Glomerular visceral epithelial cell (primary cell): Measurements from ENCODE around the gene UTY.
A peak's percentile ranks its signal among the peaks of the same experiment; 100 is the strongest.

Source experiments
- DNase-seq: peaks from one replicate; pipeline ENCODE4 v3.0.0-alpha.2; 2016; ENCODE audit errors: extremely low spot score

UTY gene

DNA sequence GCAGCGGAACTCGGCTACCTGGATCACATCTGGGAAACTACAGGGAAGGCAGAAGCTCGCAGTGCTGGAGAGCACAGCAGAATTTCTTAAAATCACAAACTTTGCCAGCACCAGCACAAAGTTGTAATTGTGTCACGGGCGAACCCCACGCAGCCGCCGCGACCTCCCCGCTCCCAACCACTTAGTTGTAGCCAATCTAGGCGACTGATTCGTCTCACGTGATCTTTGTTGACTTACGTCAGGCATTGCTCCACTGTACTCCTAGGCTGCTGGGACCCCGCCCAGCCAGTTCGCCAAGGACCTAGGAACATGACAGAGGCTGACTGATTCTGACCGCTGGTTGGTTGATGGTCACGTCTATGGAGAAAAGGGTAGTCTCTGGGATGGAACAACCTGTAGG is at the start of gene UTY:
TSS of gene UTY (minus strand) at position 206 of the 400 bp plus-strand sequence. CDS start 368 bp downstream, outside the sequence.
- peak; percentile 88 for DNase-seq

DNA sequence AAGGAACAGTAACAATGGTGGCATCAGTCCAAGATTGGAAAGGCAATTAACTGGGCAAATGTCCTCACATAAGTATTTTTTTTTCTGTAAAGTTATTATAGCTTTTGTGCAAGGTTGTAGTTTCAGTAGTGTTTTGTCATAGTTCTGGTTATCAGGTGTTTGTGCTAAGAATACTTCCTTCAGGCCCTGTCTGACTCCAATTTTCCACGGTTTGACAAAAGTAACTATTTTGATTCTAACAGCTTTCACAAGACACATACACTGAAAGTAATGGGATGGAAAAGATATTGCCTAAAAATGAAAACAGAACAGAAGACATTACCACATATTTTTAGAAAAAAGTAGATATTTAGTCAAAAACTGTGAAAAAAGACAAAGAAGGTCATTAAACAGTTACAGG is 40.6 kb upstream of the UTY start:
- no peak for DNase-seq

- DNase-seq: peak; percentile 1
These were observed 21.4 kb upstream of the UTY start for GRCh38 chrY:13501215-13501614.

DNA sequence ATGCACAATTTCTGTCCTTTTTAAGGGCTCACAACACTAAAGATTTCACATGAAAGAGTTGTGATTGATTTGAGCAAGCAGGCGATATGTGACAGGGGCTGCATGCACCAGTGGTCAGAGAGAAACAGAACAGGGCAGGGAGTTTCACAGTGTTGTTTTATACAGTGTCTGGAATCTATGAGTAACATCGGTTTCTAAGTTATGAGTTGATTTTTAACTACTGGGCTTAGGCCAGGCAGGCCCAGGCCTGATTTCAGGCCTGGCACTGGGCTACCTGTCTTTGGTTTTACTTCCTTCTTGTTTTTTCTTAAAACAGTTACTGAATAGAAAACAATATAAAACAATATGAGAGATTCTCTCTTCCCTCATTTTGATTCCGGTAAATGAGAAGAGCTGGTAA is 13.9 kb upstream of the UTY start:
- DNase-seq: peak; percentile 68

GRCh38 chrY:13492408-13492807 is 12.6 kb upstream of the UTY start:
- no peak for DNase-seq

DNA sequence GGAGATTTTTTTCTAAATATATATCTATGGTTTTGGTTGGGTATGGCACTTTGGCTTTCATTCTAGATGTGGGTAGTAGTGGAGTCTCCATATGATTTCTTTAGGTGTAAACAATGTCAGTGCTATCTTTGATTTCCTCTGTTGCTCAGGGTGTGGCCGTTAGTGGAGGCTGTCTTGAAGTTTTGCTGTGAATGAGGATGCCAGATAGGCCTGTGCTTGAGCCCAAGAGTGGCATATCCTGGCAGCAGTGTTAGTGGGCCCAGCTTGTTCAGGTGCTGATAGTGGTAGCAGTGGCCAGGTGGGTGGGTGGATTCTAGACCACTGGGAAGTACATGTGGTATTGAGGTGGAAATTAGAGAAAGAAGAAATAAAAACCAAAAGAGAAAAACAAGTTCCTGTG is 8.9 kb upstream of the UTY start:
- no peak for DNase-seq

DNA sequence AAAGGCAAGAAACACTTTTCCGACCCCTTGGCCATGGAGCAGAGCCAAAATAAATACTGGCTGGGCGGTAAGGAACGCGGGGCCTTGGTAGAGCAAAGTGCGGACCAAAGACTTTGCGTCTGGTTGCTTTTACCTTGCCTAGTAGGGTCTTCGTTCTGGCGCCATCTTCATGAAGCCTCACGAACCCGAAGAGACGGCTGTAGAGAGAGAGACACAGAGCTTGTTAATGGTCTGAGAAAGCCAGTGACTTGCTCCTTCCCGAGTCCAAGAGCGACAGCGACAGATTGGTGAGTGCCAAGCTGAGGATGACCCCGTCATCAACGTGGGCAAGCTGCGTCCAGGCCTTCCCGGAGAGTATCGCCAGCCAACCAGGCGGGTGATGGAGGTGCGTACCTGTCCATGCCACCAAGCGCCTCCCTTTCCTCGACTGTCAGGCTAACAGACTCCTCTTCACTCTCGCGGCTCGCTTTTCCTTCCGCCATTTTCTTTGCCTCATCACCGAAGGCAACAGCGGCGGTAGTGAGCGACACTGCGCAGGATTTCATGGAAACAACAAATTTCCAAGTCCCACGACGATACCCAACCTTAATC is 617 bp downstream of the UTY start:
- peak; percentile 49 for DNase-seq

DNA sequence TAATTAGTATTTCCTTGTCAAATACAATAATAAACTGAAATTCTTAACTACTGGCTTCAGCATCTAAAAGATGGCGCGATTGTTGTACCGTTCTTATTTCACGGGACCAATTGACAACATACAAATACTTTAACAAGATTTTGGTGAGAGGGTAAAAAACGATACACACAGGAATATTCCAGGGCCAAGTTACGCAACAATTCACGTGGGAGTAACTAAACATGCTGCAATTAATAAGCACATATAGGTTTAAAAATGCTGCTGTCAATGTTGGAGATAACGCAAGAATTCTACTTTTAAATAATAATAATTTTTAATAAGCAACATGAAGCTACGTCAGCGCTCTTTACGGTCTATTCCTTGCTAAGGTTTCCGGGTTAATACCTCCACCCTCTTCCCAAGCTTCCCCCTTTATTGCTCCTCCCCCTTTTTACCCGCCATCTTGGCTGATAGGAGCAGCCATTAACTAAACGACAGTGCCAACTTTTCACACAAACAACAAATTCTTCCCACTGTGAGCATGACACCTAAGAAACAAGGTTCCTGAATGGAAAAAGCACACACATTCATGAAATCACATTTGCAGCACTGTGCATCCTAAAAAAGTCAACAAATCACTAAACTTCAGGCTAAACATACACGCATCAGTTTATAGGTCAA is 1.6 kb downstream of the UTY start:
- peak; percentile 67 for DNase-seq

GRCh38 chrY:13474997-13475396 is 4.8 kb downstream of the UTY start:
- no peak for DNase-seq

DNA sequence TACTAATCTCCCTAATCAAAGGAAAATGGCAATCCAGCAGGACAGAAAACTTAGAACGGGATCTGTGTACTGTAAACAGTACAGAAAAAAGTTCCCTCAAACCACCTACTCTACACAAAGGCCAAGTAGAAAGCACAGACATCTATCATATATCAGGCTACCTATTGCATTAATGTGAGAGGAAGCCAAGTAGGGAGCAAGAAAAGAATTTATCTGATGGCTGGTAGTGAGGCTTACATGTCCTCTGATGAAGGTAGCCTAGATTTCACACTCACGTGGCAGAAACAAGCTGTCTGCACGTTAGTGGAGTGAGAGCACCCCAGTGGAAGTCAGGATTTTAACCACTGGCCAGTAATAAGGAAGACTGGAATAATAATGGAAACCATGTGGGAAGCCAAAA is 28.3 kb downstream of the UTY start:
- no peak for DNase-seq

DNA sequence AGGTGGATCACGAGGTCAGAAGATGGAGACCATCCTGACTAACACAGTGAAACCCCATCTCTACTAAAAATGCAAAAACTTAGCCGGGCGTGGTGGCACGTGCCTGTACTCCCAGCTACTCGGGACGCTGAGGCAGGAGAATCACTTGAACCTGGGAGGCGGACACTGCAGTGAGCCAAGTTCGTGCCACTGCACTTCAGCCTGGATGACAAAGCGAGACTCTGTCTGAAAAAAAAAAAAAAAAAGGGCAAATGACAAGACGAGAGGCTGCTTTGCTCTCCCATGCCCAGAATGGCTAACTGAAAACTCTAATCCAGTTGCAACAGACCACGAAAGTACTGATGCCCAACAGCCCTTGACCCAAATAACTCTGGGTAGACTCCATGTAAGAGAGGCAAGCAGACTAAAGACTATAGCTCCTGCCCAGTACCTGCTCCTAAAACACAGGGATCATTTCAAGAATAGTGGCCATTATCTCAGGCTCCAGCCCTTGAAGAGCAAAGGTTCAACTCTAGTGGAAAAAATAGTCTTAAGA is 29.2 kb downstream of the UTY start:
- DNase-seq: no peak

DNA sequence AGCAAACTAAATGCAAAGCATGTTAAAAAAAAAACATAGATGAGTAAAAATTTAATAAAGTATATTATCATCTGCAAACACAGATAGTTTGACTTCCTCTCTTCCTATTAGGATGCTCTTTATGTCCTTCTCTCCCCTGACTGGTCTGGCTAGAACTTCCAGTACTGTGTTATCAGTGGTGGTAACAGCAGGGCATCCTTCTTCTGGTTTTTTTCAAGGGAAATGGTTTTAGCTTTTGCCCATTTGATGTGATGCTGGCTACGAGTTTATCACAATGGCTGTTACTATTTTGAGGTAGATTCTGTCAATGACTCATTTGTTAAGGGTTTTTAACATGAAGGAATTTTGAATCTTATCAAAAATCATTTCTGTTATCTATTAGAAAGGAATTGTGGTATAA is 34.3 kb downstream of the UTY start:
- no peak for DNase-seq

DNA sequence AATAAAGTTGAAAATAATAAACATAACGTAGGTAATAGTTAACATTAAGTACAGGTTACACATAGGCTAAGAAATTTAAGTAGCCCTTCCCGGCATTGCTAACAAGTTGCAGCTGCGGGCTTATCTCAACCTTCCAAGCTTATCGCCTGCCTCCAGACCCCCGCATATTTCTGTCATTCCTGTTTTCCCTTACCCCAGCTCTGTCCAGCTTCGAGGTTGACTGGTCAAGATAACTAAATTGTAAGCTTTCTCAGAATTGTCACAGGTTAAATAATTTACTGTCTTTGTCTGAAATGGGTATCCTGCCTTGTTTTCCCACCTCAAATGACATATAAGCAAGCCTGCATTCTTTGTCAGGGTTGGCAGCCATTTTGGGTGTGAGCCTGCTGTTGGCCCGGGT is 36.7 kb downstream of the UTY start:
- DNase-seq: no peak

DNA sequence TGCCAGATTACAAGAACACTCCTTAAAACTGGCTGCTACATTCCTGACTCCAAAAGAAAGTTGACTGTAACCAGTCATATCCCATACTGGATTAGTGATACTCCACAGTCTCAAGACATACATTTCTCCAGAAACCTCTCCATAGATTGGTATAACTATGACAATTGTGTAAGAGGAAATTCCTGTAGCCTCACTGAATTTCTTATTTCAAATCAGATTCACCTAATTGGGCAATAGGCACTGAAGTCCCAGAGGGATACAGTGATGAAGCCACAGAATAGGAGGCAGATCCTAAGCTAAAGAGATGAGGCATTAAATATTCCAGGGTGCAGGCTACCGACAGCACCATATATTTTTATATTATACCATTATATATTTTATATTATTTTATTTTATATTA is 39.0 kb downstream of the UTY start:
- no peak for DNase-seq

DNA sequence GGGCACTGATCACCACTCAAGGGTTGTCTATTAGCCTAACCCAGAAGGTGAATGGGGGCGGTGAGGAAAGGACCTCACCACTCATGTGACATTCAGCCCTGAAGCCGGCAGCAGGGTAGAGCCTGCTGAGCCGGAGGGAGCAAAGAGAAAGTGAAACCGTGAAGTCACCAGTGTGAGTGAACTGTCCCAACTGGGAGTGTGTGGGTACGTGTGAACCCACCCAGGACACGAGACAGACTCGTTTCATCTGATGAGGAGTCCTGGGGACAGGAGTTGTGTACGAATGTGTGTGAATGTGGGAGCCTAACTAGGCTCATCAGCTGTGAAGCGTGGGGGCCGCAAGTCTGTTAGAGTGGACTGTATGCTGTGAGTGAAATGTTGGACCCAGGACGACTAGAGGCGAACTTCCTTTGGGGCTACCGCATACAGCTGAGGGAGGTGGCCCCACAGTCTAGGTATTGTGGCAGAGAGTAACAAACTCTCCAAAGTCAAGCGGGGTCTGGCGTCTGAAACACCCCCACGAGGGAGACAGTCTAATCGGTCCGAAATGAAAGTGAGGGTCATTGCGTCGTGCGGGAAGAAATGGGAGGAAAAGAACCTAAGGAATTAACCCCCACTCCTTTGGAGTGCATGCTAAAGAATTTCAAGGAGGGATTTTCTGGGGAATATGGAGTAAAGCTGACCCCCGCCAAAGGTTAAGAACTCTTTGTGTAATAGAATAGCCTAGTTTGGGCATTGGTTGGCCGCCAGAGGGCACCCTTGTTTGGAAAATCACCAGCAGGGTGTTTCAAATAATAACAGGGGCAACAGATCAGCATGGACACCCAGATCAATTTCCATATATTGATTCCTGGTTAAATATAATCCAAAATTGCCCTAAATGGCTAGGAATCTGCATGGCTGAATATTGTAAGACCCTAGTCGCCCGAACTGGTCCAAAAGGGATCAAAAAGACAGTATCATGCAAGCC is 43.6 kb downstream of the UTY start:
- DNase-seq: peak; percentile 48

DNA sequence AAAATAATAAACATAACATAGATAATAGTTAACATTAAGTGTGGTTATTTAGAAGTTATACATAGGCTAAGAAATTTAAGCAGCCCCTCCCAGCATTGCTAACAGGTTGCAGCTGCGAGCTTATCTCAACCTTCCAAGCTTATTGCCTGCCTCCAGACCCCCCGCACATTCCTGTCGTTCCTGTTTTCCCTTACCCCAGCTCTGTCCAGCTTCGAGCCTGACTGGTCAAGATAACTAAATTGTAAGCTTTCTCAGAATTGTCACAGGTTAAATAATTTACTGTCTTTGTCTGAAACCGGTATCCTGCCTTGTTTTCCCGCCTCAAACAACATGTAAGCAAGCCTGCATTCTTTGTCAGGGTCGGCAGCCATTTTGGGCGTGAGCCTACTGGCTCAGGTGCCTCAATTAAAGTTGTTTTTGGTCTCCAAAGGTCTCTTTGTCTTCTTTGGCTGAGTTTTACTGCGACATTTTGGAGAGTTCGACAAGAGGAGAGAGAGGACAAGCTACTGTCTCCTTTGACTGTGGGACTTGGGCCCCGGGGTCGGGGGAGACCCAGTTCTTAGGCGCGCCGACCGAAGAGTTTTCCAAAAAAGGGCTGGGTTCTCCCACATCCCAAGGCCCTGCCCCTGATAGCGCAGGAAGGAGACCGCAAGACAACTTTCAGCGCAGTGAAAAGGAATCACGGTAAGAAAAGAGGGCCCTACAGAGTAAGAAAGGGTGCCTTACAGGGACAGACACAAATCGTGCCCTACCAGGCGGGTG is 44.4 kb downstream of the UTY start:
- DNase-seq: no peak

DNA sequence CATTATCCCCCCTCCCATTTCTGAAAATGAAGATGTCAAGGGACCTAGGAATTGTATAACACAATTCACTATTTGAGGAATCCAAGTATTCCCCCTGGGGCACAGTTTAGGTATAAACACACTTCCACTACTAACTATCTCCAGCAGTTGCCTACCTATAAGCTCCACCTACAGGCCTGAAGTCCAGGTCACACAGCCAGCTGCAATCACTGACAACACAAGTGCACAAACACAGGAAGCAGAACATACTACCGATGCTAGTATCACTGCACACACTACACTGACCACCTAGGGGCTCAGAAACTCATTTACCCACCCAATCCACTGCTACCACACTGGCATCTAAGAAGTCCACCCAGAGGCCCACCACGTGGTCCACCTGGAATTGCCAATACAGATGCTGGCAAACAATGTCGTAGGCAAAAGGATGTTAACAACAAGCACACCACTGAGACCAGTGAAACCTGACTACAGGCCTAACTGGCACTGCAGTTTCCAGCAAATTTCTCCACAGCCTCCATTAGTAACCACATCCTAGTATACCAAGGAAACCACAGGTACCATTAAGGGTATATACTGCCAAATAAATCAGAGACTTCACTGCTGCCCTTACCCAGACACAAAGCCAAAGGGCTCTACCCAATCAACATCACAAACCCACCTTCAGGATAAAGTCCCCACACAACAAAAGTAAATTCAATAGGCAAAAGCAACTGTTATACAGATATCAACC is 47.4 kb downstream of the UTY start:
- DNase-seq: no peak

- no peak for DNase-seq
These were observed 50.3 kb downstream of the UTY start for GRCh38 chrY:13429551-13429950.

DNA sequence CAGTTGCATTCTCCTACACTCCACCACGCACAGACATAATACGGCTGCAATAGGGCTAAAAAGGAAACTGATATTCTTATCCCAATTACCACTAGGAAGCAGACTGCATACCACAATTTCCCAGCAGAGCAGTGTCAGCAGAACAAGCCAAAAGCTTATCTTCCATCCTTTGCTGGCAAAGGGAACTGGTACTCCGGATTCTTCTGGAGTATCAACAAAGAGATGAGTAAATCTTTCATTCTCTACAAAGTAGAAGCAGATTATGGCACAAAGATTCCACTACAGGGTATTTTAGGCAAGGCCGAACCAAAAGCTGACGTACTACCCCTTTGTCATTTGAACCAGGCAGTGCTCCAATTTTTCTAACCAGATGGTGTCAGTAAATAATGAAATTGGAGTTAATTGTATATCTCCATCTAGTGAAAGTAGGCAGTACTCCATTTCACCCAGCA is 56.5 kb downstream of the UTY start:
- DNase-seq: no peak

DNA sequence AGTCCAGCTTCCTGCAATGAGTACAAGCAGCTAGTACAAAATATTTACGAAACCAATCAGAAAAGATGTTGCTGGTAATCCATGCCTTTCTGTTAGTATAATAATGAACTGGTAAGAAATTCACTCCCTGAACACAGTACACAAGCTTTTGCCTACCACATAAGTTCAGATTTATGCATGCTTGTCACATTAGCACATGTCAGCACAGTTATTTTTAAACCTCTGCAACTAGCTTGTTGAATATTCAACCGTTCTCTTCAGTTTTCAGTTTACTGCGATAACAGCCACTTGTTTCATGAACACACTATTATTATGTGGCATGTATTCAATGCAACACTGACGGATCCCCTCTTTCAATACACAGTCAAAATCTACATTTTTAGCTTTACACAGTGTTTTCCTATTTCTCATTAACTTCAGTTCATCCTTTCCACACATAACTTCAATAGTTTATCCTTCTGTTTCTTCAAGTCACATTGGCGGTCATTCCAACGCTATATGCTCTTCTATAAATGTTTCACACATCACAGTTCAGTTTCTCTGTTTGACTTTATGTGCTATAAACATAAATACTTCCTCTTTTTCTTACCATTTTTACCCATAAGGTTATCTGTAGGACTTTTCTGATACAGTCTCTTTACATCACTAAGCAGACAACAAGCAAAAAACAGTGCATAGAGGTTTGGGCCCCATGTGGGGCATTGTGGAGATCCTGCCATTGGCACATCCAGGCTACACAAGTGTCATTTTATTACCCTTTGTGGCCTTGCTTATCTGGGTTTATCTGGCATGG is 62.8 kb downstream of the UTY start:
- DNase-seq: no peak
